IMR-90 (cell line): ENCODE data around the gene HSFX3. TPM values are rescaled to one million over a fixed set of nuclear protein-coding genes. Genes with fewer than 3 reads are reported as not detected.

Source experiments
- ATAC-seq: fragments of 200-7000 bp; cut with Tn5 transposase; 2 replicates; pipeline ENCODE4 v1.9.1; 2020; ENCODE audit warnings: low read depth, mild to moderate bottlenecking, moderate library complexity
- BruUV-seq: library from RNA; stranded (reverse); fragments of 400-500 nt; replicated peaks from 2 replicates; lab custom pipeline; 2021; lab: Mats Ljungman, UMichigan
- CTCF ChIA-PET: fragments of 300-600 bp; formaldehyde crosslinking; extraction: SDS; loops from one replicate; lab custom pipeline; 2021; ENCODE audit warnings: antibody characterized with exemption; lab: Yijun Ruan, JAX
- POLR2A ChIA-PET: fragments of 300-600 bp; sonication (Branson Sonifier 250); formaldehyde crosslinking; loops from one replicate; lab custom pipeline; 2022; ENCODE audit warnings: antibody characterized with exemption; ENCODE audit not compliant: unreplicated experiment; lab: Charles Lee
- DNase-seq: peaks from one replicate; pipeline ENCODE4 v3.0.0; 2013
- H2AFZ ChIP-seq: replicated peaks from 2 replicates; pipeline ENCODE3; 2013; ENCODE audit warnings: low read length, mild to moderate bottlenecking; ENCODE audit not compliant: poor library complexity
- H2AK5ac ChIP-seq: 2 replicates; pipeline ENCODE4 v1.6.1; 2013; ENCODE audit warnings: low read depth, low read length, inconsistent platforms
- H2AK9ac ChIP-seq: replicated peaks from 2 replicates; pipeline ENCODE3; 2013; ENCODE audit warnings: mild to moderate bottlenecking, low read depth, low read length, moderate library complexity; ENCODE audit not compliant: poor library complexity
- H2BK120ac ChIP-seq: 2 replicates; pipeline ENCODE4 v1.6.1; 2013; ENCODE audit warnings: low read depth, low read length, inconsistent platforms
- H2BK15ac ChIP-seq: 3 replicates; pipeline ENCODE4 v1.6.1; 2013; ENCODE audit warnings: low read depth, low read length, inconsistent platforms
- H2BK20ac ChIP-seq: 2 replicates; pipeline ENCODE4 v1.6.1; 2013; ENCODE audit warnings: low read depth, mild to moderate bottlenecking, inconsistent platforms, low read length, moderate library complexity
- H2BK5ac ChIP-seq: 2 replicates; pipeline ENCODE4 v1.6.1; 2013; ENCODE audit warnings: mild to moderate bottlenecking, low read depth, low read length, inconsistent platforms; ENCODE audit not compliant: poor library complexity, severe bottlenecking
- H3K14ac ChIP-seq: replicated peaks from 2 replicates; pipeline ENCODE4 v1.6.1; 2013; ENCODE audit warnings: low read depth, low read length, inconsistent platforms
- H3K18ac ChIP-seq: 2 replicates; pipeline ENCODE4 v1.6.1; 2013; ENCODE audit warnings: low read depth, low read length, control low read depth
- H3K23ac ChIP-seq: 2 replicates; pipeline ENCODE4 v1.6.1; 2013; ENCODE audit warnings: low read depth, low read length, inconsistent platforms
- H3K27ac ChIP-seq: 2 replicates; pipeline ENCODE4 v1.5.1; 2013; ENCODE audit warnings: mild to moderate bottlenecking, control low read depth, low read length; ENCODE audit not compliant: insufficient read depth
- H3K27me3 ChIP-seq: 2 replicates; pipeline ENCODE4 v1.6.1; 2013; ENCODE audit warnings: low read length; ENCODE audit not compliant: control insufficient read depth, insufficient read depth
- H3K36me3 ChIP-seq: 2 replicates; pipeline ENCODE4 v1.6.1; 2013; ENCODE audit warnings: low read length, mixed read lengths; ENCODE audit not compliant: control insufficient read depth, insufficient read depth
- H3K4ac ChIP-seq: 2 replicates; pipeline ENCODE4 v1.6.1; 2013; ENCODE audit warnings: low read depth, low read length, inconsistent platforms
- H3K4me1 ChIP-seq: 2 replicates; pipeline ENCODE4 v1.6.1; 2013; ENCODE audit warnings: low read length, mixed read lengths; ENCODE audit not compliant: control insufficient read depth, insufficient read depth
- H3K4me2 ChIP-seq: 2 replicates; pipeline ENCODE4 v1.6.1; 2013; ENCODE audit warnings: low read depth, mild to moderate bottlenecking, control low read depth, low read length, moderate library complexity
- H3K4me3 ChIP-seq: 2 replicates; pipeline ENCODE4 v1.5.1; 2013; ENCODE audit warnings: low read depth, mild to moderate bottlenecking, control low read depth, low read length, moderate library complexity; ENCODE audit not compliant: insufficient read depth
- H3K56ac ChIP-seq: 2 replicates; pipeline ENCODE4 v1.6.1; 2013; ENCODE audit warnings: low read length, inconsistent platforms; ENCODE audit not compliant: insufficient read depth; ENCODE audit errors: extremely low read depth
- H3K79me1 ChIP-seq, 2 experiments: 2 replicates each; pipeline ENCODE4 v1.6.1; 2013; ENCODE audit warnings: low read length in 2 of 2, inconsistent platforms in 1 of 2, low read depth in 1 of 2
- H3K9ac ChIP-seq: 2 replicates; pipeline ENCODE4 v1.6.1; 2013; ENCODE audit warnings: low read depth, low read length, control low read depth
- H3K9me1 ChIP-seq: 2 replicates; pipeline ENCODE4 v1.6.1; 2013; ENCODE audit warnings: low read length, inconsistent platforms; ENCODE audit not compliant: insufficient read depth
- H3K9me3 ChIP-seq: 2 replicates; pipeline ENCODE4 v1.6.1; 2013; ENCODE audit warnings: low read length; ENCODE audit not compliant: control insufficient read depth, insufficient read depth
- H4K20me1 ChIP-seq: 2 replicates; pipeline ENCODE4 v1.6.1; 2013; ENCODE audit warnings: low read length, inconsistent platforms; ENCODE audit not compliant: insufficient read depth
- H4K5ac ChIP-seq: 2 replicates; pipeline ENCODE4 v1.6.1; 2013; ENCODE audit warnings: mild to moderate bottlenecking, low read depth, low read length, control low read depth
- H4K8ac ChIP-seq, 2 experiments: 2 replicates each; pipeline ENCODE4 v1.6.1; 2013; ENCODE audit warnings: low read depth in 2 of 2, low read length in 2 of 2, control low read depth in 1 of 2, inconsistent platforms in 1 of 2
- H4K91ac ChIP-seq: 2 replicates; pipeline ENCODE4 v1.6.1; 2013; ENCODE audit warnings: low read depth, low read length, inconsistent platforms; ENCODE audit not compliant: insufficient read depth
- BHLHE40 ChIP-seq: fragments of 150-350 bp; IDR thresholded peaks from 2 replicates; pipeline ENCODE4 v1.6.1; 2016; ENCODE audit warnings: mild to moderate bottlenecking, low read depth, low read length
- CEBPB ChIP-seq: IDR thresholded peaks from 2 replicates; pipeline ENCODE4 v1.6.1; 2012; ENCODE audit warnings: low read depth, low read length, improper control_type of control experiment
- CHD1 ChIP-seq: IDR thresholded peaks from 2 replicates; pipeline ENCODE4 v1.6.1; 2012; ENCODE audit warnings: low read depth, low read length, improper control_type of control experiment
- CTCF ChIP-seq: conservative IDR thresholded peaks from 2 replicates; pipeline ENCODE4 v1.5.1; 2012; ENCODE audit warnings: mild to moderate bottlenecking, low read depth, low read length, improper control_type of control experiment
- FOS ChIP-seq: fragments of 150-350 bp; IDR thresholded peaks from 2 replicates; pipeline ENCODE4 v1.6.1; 2016; ENCODE audit warnings: low read depth, low read length
- MAZ ChIP-seq: IDR thresholded peaks from 2 replicates; pipeline ENCODE4 v1.6.1; 2012; ENCODE audit warnings: low read depth, mild to moderate bottlenecking, low read length, improper control_type of control experiment, moderate library complexity, borderline replicate concordance
- MXI1 ChIP-seq: IDR thresholded peaks from 2 replicates; pipeline ENCODE4 v1.6.1; 2012; ENCODE audit warnings: low read depth, mild to moderate bottlenecking, low read length, moderate library complexity, borderline replicate concordance
- NFE2L2 ChIP-seq: fragments of 150-350 bp; IDR thresholded peaks from 2 replicates; pipeline ENCODE4 v1.6.1; 2016; ENCODE audit warnings: low read depth, mild to moderate bottlenecking, low read length
- POLR2A ChIP-seq: IDR thresholded peaks from 2 replicates; pipeline ENCODE4 v1.6.1; 2012; ENCODE audit warnings: mild to moderate bottlenecking, low read depth, low read length
- RAD21 ChIP-seq: IDR thresholded peaks from 2 replicates; pipeline ENCODE4 v1.6.1; 2012; ENCODE audit warnings: low read length, improper control_type of control experiment
- RCOR1 ChIP-seq: IDR thresholded peaks from 2 replicates; pipeline ENCODE4 v1.6.1; 2012; ENCODE audit warnings: mild to moderate bottlenecking, low read length, improper control_type of control experiment; ENCODE audit not compliant: insufficient replicate concordance
- RFX5 ChIP-seq: IDR thresholded peaks from 2 replicates; pipeline ENCODE4 v1.8.0; 2012; ENCODE audit warnings: low read depth, mild to moderate bottlenecking, low read length, moderate library complexity
- SMC3 ChIP-seq: fragments of 150-350 bp; IDR thresholded peaks from 2 replicates; pipeline ENCODE4 v1.6.1; 2016; ENCODE audit warnings: low read depth, mild to moderate bottlenecking, antibody characterized with exemption, low read length, moderate library complexity
- WGBS, 2 experiments: methylation state at CpG; one replicate each; pipeline versions ENCODE4 v1.1.5 to v1.1.7; 2013; ENCODE audit warnings: missing lambda C conversion rate in 2 of 2; ENCODE audit not compliant: insufficient read length in 1 of 2; ENCODE audit errors: extremely low coverage in 2 of 2; 5-methylcytosine and 5-hydroxymethylcytosine counted together
- dilution Hi-C: fragments of 300-500 bp; cut with HindIII; formaldehyde crosslinking; loops from one replicate; pipeline ENCODE4 v1.14.3; 2018; ENCODE audit warnings: low sequenced_read_pairs; ENCODE audit not compliant: unreplicated experiment
- in situ Hi-C: fragments of 300-500 bp; cut with MboI; formaldehyde crosslinking; loops from 3 replicates; pipeline ENCODE4 v1.14.3; 2019; ENCODE audit warnings: low sequenced_read_pairs, inconsistent platforms, mixed read lengths
- intact Hi-C: fragments of 100-400 bp; cut with micrococcal nuclease; formaldehyde crosslinking; loops from 2 replicates; pipeline ENCODE4 v1.10.0; 2022
- polyA plus RNA-seq, 3 experiments: library from polyadenylated mRNA; depleted of rRNA; stranded (reverse); fragments of >200 nt; gene quantifications; 2 replicates each; pipeline ENCODE4 v1.2.3, GENCODE V29; 2012; ENCODE audit warnings: low replicate concordance in 1 of 3
- total RNA-seq: library from RNA; depleted of rRNA; stranded (reverse); fragments of >200 nt; gene quantifications from 2 replicates; pipeline ENCODE4 v1.2.3, GENCODE V29; 2012

Gene HSFX3
- total and polyA plus RNA-seq, 2 of the 4 experiments (the other 2 are of a cell fraction): not detected

GRCh38 chrX:149528381-149528780 lies 21.3 kb downstream of the HSFX3 start:
- Histone ChIP-seq H2BK120ac (no peak overlapping the region), H3K9ac (no peak overlapping the region), H3K27me3 (peaks cover 2% of the 10 kb centered on the region; the same call in 1 of the 2 replicates), H3K4me3 (no peak overlapping the region), H2BK15ac (no peak overlapping the region), H3K27ac (no peak overlapping the region), H3K9me3 (no peaks in the 10 kb centered on the region), H3K79me1 (no peaks in the 10 kb centered on the region), H3K4me2 (no peak overlapping the region), H3K36me3 (peaks cover 2% of the 10 kb centered on the region; the same call in 1 of the 2 replicates), H3K23ac (no peak overlapping the region), H2AK9ac (no peak overlapping the region), H4K91ac (no peak overlapping the region), H4K8ac (no peak overlapping the region), H4K5ac (no peak overlapping the region), H3K4ac (no peak overlapping the region), H2BK20ac (no peak overlapping the region), H3K4me1 (no peaks in the 10 kb centered on the region; the same call in 1 of the 2 replicates), H3K9me1 (no peaks in the 10 kb centered on the region), H2AK5ac (no peak overlapping the region), H3K14ac (no peak overlapping the region), H3K18ac (no peak overlapping the region), H4K20me1 (no peaks in the 10 kb centered on the region), H2BK5ac (no peak overlapping the region), H2AFZ (no peak overlapping the region), H3K56ac (no peak overlapping the region)
- in situ Hi-C loops: no loop called here
- dilution Hi-C loops: no loop called here
- ATAC-seq (no peak), DNase-seq (no peak)
- intact Hi-C loops: no loop called here
- TF ChIP-seq SMC3 (no peak), RCOR1 (no peak), CHD1 (no peak), FOS (no peak), MAZ (no peak), BHLHE40 (no peak), RAD21 (no peak), CEBPB (no peak), MXI1 (no peak), CTCF (no peak), POLR2A (no peak), RFX5 (no peak), NFE2L2 (no peak)
- BruUV-seq: no TSS peak
- ChIA-PET POLR2A (no interaction called here), CTCF (no interaction called here)
- no CpG with 5 or more reads among the region's 1 CpG for WGBS, 2 experiments
